HL-60 (cell line): ENCODE data around the gene STARD10.

Experiments
- SPI1 ChIP-seq: IDR thresholded peaks from 2 replicates; pipeline ENCODE4 v1.6.1; 2012; ENCODE audit warnings: low read depth, mild to moderate bottlenecking, borderline replicate concordance
- TF ChIP-seq, protein P1 (sequence below): IDR thresholded peaks from one replicate; pipeline ENCODE4 v1.5.1; 2011; ENCODE audit warnings: low read length, control low read depth, inconsistent platforms; ENCODE audit not compliant: insufficient read depth

DNA sequence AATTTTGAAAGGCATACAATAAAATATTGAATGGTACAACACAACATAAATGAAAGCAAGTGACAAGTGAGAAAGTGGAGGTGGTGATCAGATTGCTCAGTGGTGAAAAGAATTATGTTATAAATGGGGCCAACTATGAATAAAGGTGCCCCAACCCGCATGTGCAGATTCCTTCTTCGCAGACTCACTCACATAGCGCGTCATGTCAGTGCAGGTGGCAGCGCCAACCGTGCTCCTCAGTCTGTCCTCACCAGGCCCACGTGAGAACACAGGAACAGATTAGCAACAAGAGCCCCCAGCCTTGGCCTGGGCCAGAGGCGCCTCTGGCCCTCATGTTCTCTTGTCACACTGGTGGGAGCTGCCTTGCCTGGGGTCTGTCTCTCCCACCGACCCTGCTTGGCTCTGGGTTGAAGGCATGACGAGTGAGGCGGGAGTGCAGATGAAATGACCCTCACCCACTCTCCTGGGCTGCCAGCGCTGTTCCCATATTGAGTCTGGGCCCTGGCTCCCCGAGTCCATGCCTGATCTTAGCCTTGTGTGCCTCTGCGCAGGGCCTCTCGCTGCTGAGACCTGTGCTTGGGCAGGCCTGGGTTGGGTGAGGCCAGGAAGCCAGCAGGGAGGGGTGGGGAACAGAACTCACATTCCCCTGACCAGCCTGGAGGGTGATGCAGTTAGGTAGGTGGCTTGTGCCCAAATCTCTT lies 26.7 kb upstream of the STARD10 start:
- TF ChIP-seq, protein P1, sequence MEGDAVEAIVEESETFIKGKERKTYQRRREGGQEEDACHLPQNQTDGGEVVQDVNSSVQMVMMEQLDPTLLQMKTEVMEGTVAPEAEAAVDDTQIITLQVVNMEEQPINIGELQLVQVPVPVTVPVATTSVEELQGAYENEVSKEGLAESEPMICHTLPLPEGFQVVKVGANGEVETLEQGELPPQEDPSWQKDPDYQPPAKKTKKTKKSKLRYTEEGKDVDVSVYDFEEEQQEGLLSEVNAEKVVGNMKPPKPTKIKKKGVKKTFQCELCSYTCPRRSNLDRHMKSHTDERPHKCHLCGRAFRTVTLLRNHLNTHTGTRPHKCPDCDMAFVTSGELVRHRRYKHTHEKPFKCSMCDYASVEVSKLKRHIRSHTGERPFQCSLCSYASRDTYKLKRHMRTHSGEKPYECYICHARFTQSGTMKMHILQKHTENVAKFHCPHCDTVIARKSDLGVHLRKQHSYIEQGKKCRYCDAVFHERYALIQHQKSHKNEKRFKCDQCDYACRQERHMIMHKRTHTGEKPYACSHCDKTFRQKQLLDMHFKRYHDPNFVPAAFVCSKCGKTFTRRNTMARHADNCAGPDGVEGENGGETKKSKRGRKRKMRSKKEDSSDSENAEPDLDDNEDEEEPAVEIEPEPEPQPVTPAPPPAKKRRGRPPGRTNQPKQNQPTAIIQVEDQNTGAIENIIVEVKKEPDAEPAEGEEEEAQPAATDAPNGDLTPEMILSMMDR = no peak
- TF ChIP-seq SPI1 = no peak
